IPS-18a (cell line): ENCODE measurements around the gene AMPD2.

Source experiments
- H3K27ac ChIP-seq: one replicate; pipeline ENCODE4 v1.5.1; 2013; ENCODE audit warnings: low read length
- H3K27me3 ChIP-seq: one replicate; pipeline ENCODE4 v1.6.1; 2013; ENCODE audit warnings: mild to moderate bottlenecking, low read length; ENCODE audit not compliant: control insufficient read depth, insufficient read depth
- H3K36me3 ChIP-seq: one replicate; pipeline ENCODE4 v1.6.1; 2013; ENCODE audit warnings: low read depth, low read length; ENCODE audit not compliant: control insufficient read depth
- H3K4me1 ChIP-seq: one replicate; pipeline ENCODE4 v1.6.1; 2013; ENCODE audit warnings: low read depth, low read length; ENCODE audit not compliant: control insufficient read depth
- H3K4me3 ChIP-seq: one replicate; pipeline ENCODE4 v1.5.1; 2013; ENCODE audit warnings: low read length
- H3K9ac ChIP-seq: one replicate; pipeline ENCODE4 v1.6.1; 2013; ENCODE audit warnings: mild to moderate bottlenecking, low read length, moderate library complexity
- H3K9me3 ChIP-seq: one replicate; pipeline ENCODE4 v1.6.1; 2013; ENCODE audit warnings: low read depth, low read length; ENCODE audit not compliant: control insufficient read depth

Gene AMPD2

GRCh38 chr1:109643385-109644230 is 24.0 kb downstream of the AMPD2 start:
- Histone ChIP-seq H3K36me3 (no peaks in the 10 kb centered on the region), H3K27ac (no peak overlapping the region), H3K4me1 (no peaks in the 10 kb centered on the region), H3K9ac (no peak overlapping the region), H3K9me3 (no peaks in the 10 kb centered on the region), H3K4me3 (no peak overlapping the region), H3K27me3 (no peaks in the 10 kb centered on the region)

DNA sequence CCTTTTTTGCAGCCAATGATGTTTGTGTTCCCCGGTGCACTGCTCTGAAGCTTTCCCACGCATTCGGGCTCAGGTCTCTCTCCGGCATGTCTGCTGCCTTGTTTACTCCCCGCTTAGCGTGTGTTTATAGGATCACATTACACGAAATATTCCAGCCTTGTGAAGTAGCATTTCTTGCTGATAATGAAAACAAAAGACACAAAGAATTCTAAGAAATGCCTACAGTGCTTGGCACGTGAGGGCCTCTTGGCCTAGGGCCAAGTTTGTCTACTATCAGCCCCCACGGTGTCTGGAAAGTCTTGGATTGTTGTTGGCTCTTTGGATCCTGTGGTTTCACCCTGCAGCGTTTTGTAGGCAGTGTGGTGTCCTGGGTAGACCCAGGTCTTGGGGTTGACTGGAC is 25.0 kb downstream of the AMPD2 start:
- H3K36me3 ChIP-seq = no peaks in the 10 kb centered on the region

DNA sequence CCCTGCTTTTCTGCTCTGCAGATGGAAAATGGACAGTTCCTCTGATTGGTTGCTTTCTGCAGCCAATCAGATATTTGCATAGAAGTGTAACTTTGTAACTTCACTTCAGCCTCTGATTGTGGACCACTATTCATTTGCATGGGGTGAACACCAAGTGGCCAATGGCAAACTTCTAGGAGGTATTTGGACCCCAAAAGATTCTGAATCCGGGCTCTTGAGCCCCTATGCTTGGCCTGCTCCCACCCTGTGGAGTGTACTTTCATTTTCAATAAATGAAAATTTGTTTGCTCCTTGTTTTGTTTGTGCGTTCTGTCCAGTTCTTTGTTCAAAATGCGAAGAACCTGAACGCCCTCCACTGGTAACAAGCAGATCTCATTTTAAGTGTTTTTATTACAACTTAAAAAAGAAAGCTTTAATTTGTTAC is 29.9 kb downstream of the AMPD2 start:
- Histone ChIP-seq H3K27ac (no peak overlapping the region), H3K4me3 (no peak overlapping the region), H3K27me3 (peaks cover 15% of the 10 kb centered on the region), H3K36me3 (no peaks in the 10 kb centered on the region), H3K9ac (no peak overlapping the region), H3K9me3 (no peaks in the 10 kb centered on the region), H3K4me1 (no peaks in the 10 kb centered on the region)

More for the DNA sequence above, 25.0 kb downstream of the AMPD2 start:
- Histone ChIP-seq H3K9ac (no peak overlapping the region), H3K27me3 (no peaks in the 10 kb centered on the region), H3K4me3 (no peak overlapping the region), H3K4me1 (no peaks in the 10 kb centered on the region), H3K9me3 (no peaks in the 10 kb centered on the region), H3K27ac (no peak overlapping the region)

DNA sequence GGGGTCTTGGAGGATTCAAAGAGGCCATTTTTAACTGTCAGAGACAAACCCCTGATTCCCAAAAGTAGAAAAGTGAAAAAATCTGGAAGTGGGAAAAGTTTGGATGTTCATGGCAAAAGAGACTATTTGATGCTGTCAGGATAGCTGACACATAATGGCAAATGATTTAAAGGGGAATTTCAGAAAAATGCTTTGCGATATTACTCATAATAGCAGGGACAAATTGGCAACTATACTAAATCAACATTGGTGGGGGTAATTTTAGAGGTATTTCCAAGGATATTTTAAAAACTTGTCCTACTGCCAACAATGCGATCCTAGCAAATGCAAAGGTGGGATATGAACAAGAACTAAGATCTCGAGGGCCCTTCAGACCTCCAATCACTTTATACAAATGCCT is 31.0 kb downstream of the AMPD2 start:
- Histone ChIP-seq H3K27ac (no peak overlapping the region), H3K4me3 (no peak overlapping the region), H3K9ac (no peak overlapping the region), H3K27me3 (peaks cover 26% of the 10 kb centered on the region), H3K36me3 (no peaks in the 10 kb centered on the region), H3K9me3 (no peaks in the 10 kb centered on the region), H3K4me1 (no peaks in the 10 kb centered on the region)

DNA sequence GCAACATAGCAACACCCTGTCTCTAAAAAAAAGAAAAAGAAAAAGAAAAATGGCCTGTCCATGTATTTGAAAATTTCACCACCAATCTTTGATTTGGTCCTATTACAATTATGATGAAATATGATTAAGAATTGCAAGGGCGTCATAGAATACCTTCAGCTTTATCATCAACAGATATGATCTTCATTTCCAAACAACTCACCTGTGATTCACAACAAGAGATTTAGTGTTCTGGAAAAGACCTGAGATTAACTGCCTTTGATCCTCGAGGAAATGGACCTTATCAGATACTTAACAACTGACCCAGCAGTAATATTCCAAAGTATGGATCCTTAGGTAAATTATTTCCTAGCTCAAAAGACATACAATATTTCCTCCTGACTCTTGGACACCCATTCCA is 32.8 kb downstream of the AMPD2 start:
- Histone ChIP-seq H3K27me3 (peaks cover 26% of the 10 kb centered on the region), H3K9me3 (no peaks in the 10 kb centered on the region), H3K9ac (no peak overlapping the region), H3K27ac (no peak overlapping the region), H3K4me3 (no peak overlapping the region), H3K36me3 (no peaks in the 10 kb centered on the region), H3K4me1 (no peaks in the 10 kb centered on the region)

DNA sequence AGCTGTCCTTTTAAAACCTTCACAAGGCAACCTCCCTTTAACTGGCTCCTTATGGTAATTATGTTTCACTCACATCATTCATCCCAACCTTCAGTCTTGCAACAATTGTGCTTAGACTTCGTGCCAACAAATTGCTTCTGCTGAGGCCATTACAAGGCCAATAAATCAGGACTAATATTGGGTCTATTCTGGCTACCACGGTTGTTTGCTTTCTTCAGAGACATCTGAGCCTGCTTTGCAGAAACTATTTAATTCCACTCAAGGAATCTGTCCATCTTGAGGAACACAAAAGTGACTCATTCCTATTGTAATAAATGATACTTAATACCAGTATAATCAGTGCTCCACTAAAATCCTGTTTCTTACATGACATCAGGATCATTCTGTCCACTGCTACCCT is 33.7 kb downstream of the AMPD2 start:
- Histone ChIP-seq H3K27ac (no peak overlapping the region), H3K9ac (no peak overlapping the region), H3K4me3 (no peak overlapping the region), H3K36me3 (no peaks in the 10 kb centered on the region), H3K27me3 (peaks cover 26% of the 10 kb centered on the region), H3K9me3 (no peaks in the 10 kb centered on the region), H3K4me1 (no peaks in the 10 kb centered on the region)

- no peak overlapping the region for H3K27ac ChIP-seq
- no peaks in the 10 kb centered on the region for H3K9me3 ChIP-seq
- H3K36me3 ChIP-seq = no peaks in the 10 kb centered on the region
- H3K9ac ChIP-seq = no peak overlapping the region
- peaks cover 26% of the 10 kb centered on the region for H3K27me3 ChIP-seq
- no peak overlapping the region for H3K4me3 ChIP-seq
- H3K4me1 ChIP-seq = no peaks in the 10 kb centered on the region
These were observed 34.9 kb downstream of the AMPD2 start for GRCh38 chr1:109654519-109654918.

DNA sequence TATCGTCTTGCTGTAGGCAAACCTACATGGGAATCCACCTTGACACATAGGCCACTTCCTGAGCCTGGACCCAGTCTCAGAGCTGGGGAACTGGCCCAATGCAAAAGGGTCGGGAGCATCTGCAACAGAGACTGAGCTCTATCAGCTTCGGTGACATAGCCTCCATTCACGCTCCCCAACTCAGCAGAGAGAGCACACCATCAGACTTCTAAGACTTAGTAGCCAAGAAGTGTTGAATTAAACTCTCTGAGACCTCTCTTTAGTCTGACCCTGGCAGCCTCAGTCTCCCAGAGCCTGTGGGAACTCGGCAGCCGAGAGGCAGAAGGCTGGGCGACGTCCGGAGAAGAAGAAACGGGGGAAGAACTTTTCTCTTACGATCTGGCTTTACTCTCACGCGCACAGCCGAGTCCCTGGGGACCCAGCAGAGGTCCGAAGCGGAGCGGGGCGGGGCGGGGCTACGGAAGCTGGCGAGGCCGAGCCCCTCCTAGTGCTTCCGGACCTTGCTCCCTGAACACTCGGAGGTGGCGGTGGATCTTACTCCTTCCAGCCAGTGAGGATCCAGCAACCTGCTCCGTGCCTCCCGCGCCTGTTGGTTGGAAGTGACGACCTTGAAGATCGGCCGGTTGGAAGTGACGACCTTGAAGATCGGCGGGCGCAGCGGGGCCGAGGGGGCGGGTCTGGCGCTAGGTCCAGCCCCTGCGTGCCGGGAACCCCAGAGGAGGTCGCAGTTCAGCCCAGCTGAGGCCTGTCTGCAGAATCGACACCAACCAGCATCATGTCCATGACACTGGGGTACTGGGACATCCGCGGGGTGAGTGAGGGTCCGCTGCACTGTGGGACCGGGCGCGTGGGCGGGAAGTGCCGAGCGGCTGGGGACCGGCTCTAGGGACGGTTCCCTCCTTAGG is 36.2 kb downstream of the AMPD2 start, which contains the start of gene GSTM4:
GSTM4 (plus strand) TSS at position 485 of the 905 bp plus-strand sequence; CDS start at position 776, 291 bp downstream.
- Histone ChIP-seq H3K27me3 (peaks cover 24% of the 10 kb centered on the region), H3K9ac (peak within 1 kb of the TSS; percentile 61), H3K27ac (no peak within 1 kb of the TSS), H3K4me3 (peak within 1 kb of the TSS; percentile 83), H3K36me3 (no peaks in the 10 kb centered on the region), H3K9me3 (no peaks in the 10 kb centered on the region), H3K4me1 (no peaks in the 10 kb centered on the region)

DNA sequence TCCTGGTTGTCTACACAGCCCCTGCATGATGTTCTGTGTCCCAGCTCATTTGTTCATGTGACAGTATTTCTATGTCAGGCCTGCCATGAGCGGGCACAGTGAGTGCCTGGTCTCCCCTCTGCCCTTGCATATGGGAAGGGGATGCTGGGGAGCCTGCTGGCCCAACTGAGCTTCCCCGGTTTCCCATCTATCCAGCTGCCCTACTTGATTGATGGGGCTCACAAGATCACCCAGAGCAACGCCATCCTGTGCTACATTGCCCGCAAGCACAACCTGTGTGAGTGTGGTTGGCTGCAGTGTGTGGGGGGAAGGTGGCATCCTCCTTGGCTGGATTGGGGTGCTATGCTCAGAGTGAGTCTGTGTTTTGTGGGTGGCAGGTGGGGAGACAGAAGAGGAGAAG is 37.8 kb downstream of the AMPD2 start:
- Histone ChIP-seq H3K4me3 (no peak overlapping the region), H3K4me1 (no peaks in the 10 kb centered on the region)

GRCh38 chr1:109657970-109658369 is 38.3 kb downstream of the AMPD2 start:
- Histone ChIP-seq H3K4me1 (no peaks in the 10 kb centered on the region), H3K36me3 (no peaks in the 10 kb centered on the region), H3K27me3 (peaks cover 15% of the 10 kb centered on the region), H3K9ac (no peak overlapping the region), H3K27ac (no peak overlapping the region), H3K9me3 (no peaks in the 10 kb centered on the region), H3K4me3 (no peak overlapping the region)

More for the DNA sequence above, 37.8 kb downstream of the AMPD2 start:
- H3K27me3 ChIP-seq = peaks cover 15% of the 10 kb centered on the region
- H3K36me3 ChIP-seq = no peaks in the 10 kb centered on the region
- no peak overlapping the region for H3K9ac ChIP-seq
- H3K27ac ChIP-seq = no peak overlapping the region
- H3K9me3 ChIP-seq = no peaks in the 10 kb centered on the region

GRCh38 chr1:109658533-109659042 is 39.0 kb downstream of the AMPD2 start:
- Histone ChIP-seq H3K4me3 (no peak overlapping the region), H3K9ac (no peak overlapping the region), H3K27ac (no peak overlapping the region), H3K36me3 (no peaks in the 10 kb centered on the region), H3K4me1 (no peaks in the 10 kb centered on the region), H3K27me3 (peaks cover 15% of the 10 kb centered on the region), H3K9me3 (no peaks in the 10 kb centered on the region)
